H1 (cell line): ENCODE data around the gene ADARB2. TPM values are rescaled to one million over a fixed set of nuclear protein-coding genes. Genes with fewer than 3 reads are reported as not detected.
A peak's percentile ranks its signal among the peaks of the same experiment; 100 is the strongest.

Experiments
- CTCF ChIA-PET: fragments of 300-600 bp; sonication (Branson Sonifier 250); formaldehyde crosslinking; loops from one replicate; lab custom pipeline; 2021; ENCODE audit not compliant: partially characterized antibody; lab: Charles Lee
- POLR2A ChIA-PET: fragments of 300-600 bp; sonication (Branson Sonifier 250); formaldehyde crosslinking; loops from one replicate; lab custom pipeline; 2021; ENCODE audit warnings: inconsistent platforms; ENCODE audit not compliant: partially characterized antibody; lab: Charles Lee
- DNase-seq, 2 experiments: peaks; one replicate each; pipeline versions ENCODE4 v3.0.0 to v3.0.0-alpha.2; 2010 to 2022; ENCODE audit warnings: low spot score in 2 of 2, low read depth in 1 of 2, mixed read lengths in 1 of 2
- FAIRE-seq: peaks from 2 replicates; lab custom pipeline; 2011; peaks lifted over from hg19 to GRCh38; lab: Jason Lieb, UNC
- H2AFZ ChIP-seq: 2 replicates; pipeline ENCODE4 v1.8.1; 2012; ENCODE audit warnings: low read length, inconsistent platforms
- H2AK5ac ChIP-seq: 2 replicates; pipeline ENCODE4 v1.6.1; 2013; ENCODE audit warnings: low read depth, low read length
- H2BK120ac ChIP-seq: replicated peaks from 2 replicates; pipeline ENCODE3; 2013; ENCODE audit warnings: low read depth, low read length, inconsistent platforms
- H2BK12ac ChIP-seq: 2 replicates; pipeline ENCODE4 v1.6.1; 2013; ENCODE audit warnings: low read depth, low read length
- H2BK15ac ChIP-seq: 2 replicates; pipeline ENCODE4 v1.6.1; 2013; ENCODE audit warnings: low read length
- H2BK20ac ChIP-seq: 2 replicates; pipeline ENCODE4 v1.6.1; 2013; ENCODE audit warnings: low read length
- H2BK5ac ChIP-seq: 2 replicates; pipeline ENCODE4 v1.6.1; 2013; ENCODE audit warnings: low read depth, low read length
- H3K14ac ChIP-seq: 2 replicates; pipeline ENCODE4 v1.6.1; 2013; ENCODE audit warnings: inconsistent platforms; ENCODE audit not compliant: insufficient read length
- H3K18ac ChIP-seq: 2 replicates; pipeline ENCODE4 v1.6.1; 2013; ENCODE audit warnings: low read length; ENCODE audit errors: extremely low read depth
- H3K23ac ChIP-seq: 2 replicates; pipeline ENCODE4 v1.6.1; 2013; ENCODE audit warnings: inconsistent platforms; ENCODE audit not compliant: insufficient read length
- H3K23me2 ChIP-seq: 2 replicates; pipeline ENCODE4 v1.6.1; 2013; ENCODE audit warnings: low read depth, low read length
- H3K27ac ChIP-seq: 2 replicates; pipeline ENCODE4 v1.6.1; 2011; ENCODE audit warnings: low read depth, low read length, inconsistent platforms
- H3K27me3 ChIP-seq, 4 experiments: replicated peaks in 1 of 4; 1 replicate in 1 of 4; 2 replicates in 3 of 4; pipeline versions ENCODE4 v1.6.1 to v1.8.1; 2011 to 2013; ENCODE audit warnings: low read length in 3 of 4, mild to moderate bottlenecking in 3 of 4, inconsistent platforms in 2 of 4, mixed read lengths in 2 of 4, moderate library complexity in 1 of 4; ENCODE audit not compliant: control insufficient read depth in 3 of 4, insufficient read depth in 3 of 4; ENCODE audit errors: extremely low read depth in 1 of 4
- H3K36me3 ChIP-seq, 4 experiments: 2 replicates each; pipeline versions ENCODE4 v1.6.1 to v1.8.1; 2011 to 2013; ENCODE audit warnings: mild to moderate bottlenecking in 4 of 4, low read length in 3 of 4, moderate library complexity in 2 of 4, control low read depth in 1 of 4, inconsistent platforms in 1 of 4; ENCODE audit not compliant: insufficient read depth in 4 of 4, control insufficient read depth in 2 of 4
- H3K4ac ChIP-seq: replicated peaks from 2 replicates; pipeline ENCODE3; 2013; ENCODE audit warnings: low read length, low read depth, mixed read lengths, inconsistent platforms; ENCODE audit not compliant: insufficient read length
- H3K4me1 ChIP-seq, 4 experiments: replicated peaks in 1 of 4; 1 replicate in 1 of 4; 2 replicates in 3 of 4; pipeline versions ENCODE4 v1.6.1 to v1.8.1; 2011 to 2013; ENCODE audit warnings: low read length in 3 of 4, inconsistent platforms in 2 of 4, mixed read lengths in 1 of 4; ENCODE audit not compliant: insufficient read depth in 4 of 4, control insufficient read depth in 3 of 4
- H3K4me2 ChIP-seq, 2 experiments: 2 replicates each; pipeline versions ENCODE4 v1.6.1 to v1.8.1; 2011 to 2013; ENCODE audit warnings: low read depth in 2 of 2, low read length in 2 of 2, control low read depth in 1 of 2, inconsistent platforms in 1 of 2, mild to moderate bottlenecking in 1 of 2; ENCODE audit not compliant: insufficient read depth in 1 of 2
- H3K4me3 ChIP-seq, 4 experiments: fragments of 200-600, 300-600 bp in 1 of 4; sonication (generic), shearing (Covaris generic), sonication (Bioruptor Twin) in 1 of 4; 2 replicates each; pipeline versions ENCODE4 v1.5.1 to v1.8.1; 2011 to 2016; ENCODE audit warnings: low read length in 4 of 4, low read depth in 3 of 4, control low read depth in 2 of 4, inconsistent platforms in 2 of 4, mild to moderate bottlenecking in 2 of 4, mixed read lengths in 1 of 4, moderate library complexity in 1 of 4; ENCODE audit not compliant: insufficient read depth in 2 of 4; ENCODE audit errors: extremely low read depth in 1 of 4
- H3K56ac ChIP-seq: replicated peaks from 2 replicates; pipeline ENCODE3; 2013; ENCODE audit warnings: low read depth, mild to moderate bottlenecking, mixed read lengths, low read length, inconsistent platforms; ENCODE audit not compliant: insufficient read length
- H3K79me1 ChIP-seq: 2 replicates; pipeline ENCODE4 v1.6.1; 2013; ENCODE audit warnings: low read depth, low read length, control low read depth
- H3K79me2 ChIP-seq, 2 experiments: 2 replicates each; pipeline versions ENCODE4 v1.6.1 to v1.8.1; 2012 to 2013; ENCODE audit warnings: low read length in 2 of 2, mild to moderate bottlenecking in 2 of 2, inconsistent platforms in 1 of 2; ENCODE audit not compliant: insufficient read depth in 2 of 2, control insufficient read depth in 1 of 2
- H3K9ac ChIP-seq, 4 experiments: replicated peaks in 1 of 4; 1 replicate in 1 of 4; 2 replicates in 3 of 4; pipeline versions ENCODE4 v1.6.1 to v1.8.1; 2011 to 2013; ENCODE audit warnings: low read depth in 3 of 4, low read length in 3 of 4, control low read depth in 2 of 4, mild to moderate bottlenecking in 2 of 4, moderate library complexity in 2 of 4, inconsistent platforms in 1 of 4; ENCODE audit errors: extremely low read depth in 1 of 4
- H3K9me3 ChIP-seq, 2 experiments: 2 replicates each; pipeline versions ENCODE4 v1.6.1 to v1.8.1; 2012 to 2013; ENCODE audit warnings: mild to moderate bottlenecking in 2 of 2, moderate library complexity in 2 of 2, control low read depth in 1 of 2, inconsistent platforms in 1 of 2, low read depth in 1 of 2, low read length in 1 of 2, mixed read lengths in 1 of 2; ENCODE audit not compliant: insufficient read depth in 2 of 2
- H4K20me1 ChIP-seq, 2 experiments: replicated peaks in 1 of 2; 2 replicates each; pipeline versions ENCODE3 to v1.8.1; 2011 to 2013; ENCODE audit warnings: inconsistent platforms in 2 of 2, low read length in 2 of 2, mild to moderate bottlenecking in 1 of 2; ENCODE audit not compliant: insufficient read depth in 2 of 2, control insufficient read depth in 1 of 2
- H4K5ac ChIP-seq: 2 replicates; pipeline ENCODE4 v1.6.1; 2013; ENCODE audit warnings: low read length, low read depth, mixed read lengths, inconsistent platforms; ENCODE audit not compliant: insufficient read length
- H4K8ac ChIP-seq: 2 replicates; pipeline ENCODE4 v1.8.0; 2013; ENCODE audit warnings: mild to moderate bottlenecking, moderate library complexity, low read length, inconsistent platforms; ENCODE audit not compliant: insufficient read depth; ENCODE audit errors: extremely low read depth
- H4K91ac ChIP-seq: replicated peaks from 2 replicates; pipeline ENCODE3; 2013; ENCODE audit warnings: low read length, mixed read lengths, inconsistent platforms; ENCODE audit not compliant: insufficient read length
- CTBP2 ChIP-seq: IDR thresholded peaks from 2 replicates; pipeline ENCODE4 v1.7.0; 2011; ENCODE audit warnings: borderline replicate concordance, mild to moderate bottlenecking, moderate library complexity, mixed read lengths, low read length; ENCODE audit not compliant: insufficient read depth, insufficient read length
- E2F6 ChIP-seq: IDR thresholded peaks from 2 replicates; pipeline ENCODE4 v1.6.1; 2012; ENCODE audit warnings: inconsistent platforms
- JUN ChIP-seq: IDR thresholded peaks from 2 replicates; pipeline ENCODE4 v1.6.1; 2011; ENCODE audit warnings: low read depth, mild to moderate bottlenecking, improper control_type of control experiment, low read length
- POLR2AphosphoS5 ChIP-seq: IDR thresholded peaks from 2 replicates; pipeline ENCODE4 v1.6.1; 2011; ENCODE audit warnings: low read depth, low read length
- SIRT6 ChIP-seq: IDR thresholded peaks from one replicate; pipeline ENCODE4 v1.7.1; 2012; ENCODE audit warnings: low read length, inconsistent platforms
- SIX5 ChIP-seq: IDR thresholded peaks from 2 replicates; pipeline ENCODE4 v1.6.1; 2011; ENCODE audit warnings: mild to moderate bottlenecking, low read depth, low read length
- SP1 ChIP-seq: IDR thresholded peaks from 2 replicates; pipeline ENCODE4 v1.6.1; 2011; ENCODE audit warnings: low read depth, low read length
- WGBS, 2 experiments: shearing (Covaris generic) in 1 of 2; methylation state at CpG; one replicate each; pipeline versions ENCODE4 v1.1.6 to v1.1.7; 2013 to 2015; ENCODE audit warnings: low lambda C conversion rate in 2 of 2, mixed read lengths in 2 of 2, inconsistent platforms in 1 of 2, low coverage in 1 of 2, missing lambda C conversion rate in 1 of 2; ENCODE audit not compliant: insufficient replicate concordance in 2 of 2, insufficient coverage in 1 of 2, insufficient read length in 1 of 2; ENCODE audit errors: extremely low coverage in 1 of 2, missing lambda C conversion rate in 1 of 2; 5-methylcytosine and 5-hydroxymethylcytosine counted together
- polyA plus RNA-seq, 7 experiments: library from polyadenylated mRNA; depleted of rRNA in 3 of 7; stranded (reverse) in 5 of 7; unstranded in 2 of 7; fragments of >200 nt in 5 of 7; fragments of 200-250 nt in 2 of 7; gene quantifications; 1 replicate in 5 of 7; 2 replicates in 1 of 7; 4 replicates in 1 of 7; pipeline versions ENCODE4 v1.2.1 to v1.2.3, GENCODE V29; 2011 to 2013; ENCODE audit warnings: missing spikeins in 2 of 7, mixed read lengths in 2 of 7
- total RNA-seq: library from RNA; stranded (reverse); fragmentation: NEBNext Ultra II Directional; extraction: Animal tissue kit (Norgen Biotek cat#: 25700); gene quantifications from 2 replicates; pipeline ENCODE4 v1.2.1, GENCODE V29; 2021
- TF ChIP-seq, protein P1 (sequence below): IDR thresholded peaks from 2 replicates; pipeline ENCODE4 v1.6.1; 2012; ENCODE audit warnings: inconsistent platforms
- TF ChIP-seq, protein P2 (sequence below): IDR thresholded peaks from 2 replicates; pipeline ENCODE4 v1.6.1; 2011; ENCODE audit warnings: low read length, improper control_type of control experiment

The ADARB2 gene
- total and polyA plus RNA-seq, 2 of the 8 experiments (the other 6 are each of a cell fraction or from before 2014, with no cell fraction given): 2.2 to 2.8 TPM

GRCh38 chr10:1152386-1153250 is 584.7 kb downstream of the ADARB2 start:
- no peaks in the 10 kb centered on the region for H3K36me3 ChIP-seq
- no peak for FAIRE-seq

More at GRCh38 chr10:1152386-1153250, 584.7 kb downstream of the ADARB2 start:
- H3K79me1 ChIP-seq: no peaks in the 10 kb centered on the region
- ChIA-PET CTCF (interaction anchor here (1.1 to 1.3 kb wide), 3 partner anchors 20 to 32 kb away, joined by 3 to 4 read pairs (median 3); no protein-coding TSS in a partner anchor), POLR2A (interaction anchor here (1.2 kb wide), 1 partner anchor 42 kb away, joined by 3 read pairs; no protein-coding TSS in a partner anchor)
- H3K27ac ChIP-seq: no peak overlapping the region
- H4K8ac ChIP-seq: no peak overlapping the region; the same call in 1 of the 2 replicates
- H2BK120ac ChIP-seq: no peak overlapping the region
- no peak overlapping the region for H4K91ac ChIP-seq
- no peak overlapping the region for H3K9ac ChIP-seq
- no peak overlapping the region for H3K23ac ChIP-seq
- H3K27me3 ChIP-seq: peaks cover 0 to 2% (median 0%) of the 10 kb centered on the region in 4 experiments; a peak in 2 of 7 replicates
- H2BK5ac ChIP-seq: no peak overlapping the region
- no peak overlapping the region for H3K4me2 ChIP-seq
- H3K18ac ChIP-seq: no peak overlapping the region
- H3K9me3 ChIP-seq: no peaks in the 10 kb centered on the region
- no peak overlapping the region for H3K56ac ChIP-seq
- no peak overlapping the region for H2AK5ac ChIP-seq
- no peak overlapping the region for H4K5ac ChIP-seq
- TF ChIP-seq, protein P1, sequence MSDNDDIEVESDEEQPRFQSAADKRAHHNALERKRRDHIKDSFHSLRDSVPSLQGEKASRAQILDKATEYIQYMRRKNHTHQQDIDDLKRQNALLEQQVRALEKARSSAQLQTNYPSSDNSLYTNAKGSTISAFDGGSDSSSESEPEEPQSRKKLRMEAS: no peak
- no peak for TF ChIP-seq SIX5
- TF ChIP-seq CTBP2: no peak
- no peak for TF ChIP-seq SP1
- TF ChIP-seq JUN: no peak
- TF ChIP-seq, protein P2, sequence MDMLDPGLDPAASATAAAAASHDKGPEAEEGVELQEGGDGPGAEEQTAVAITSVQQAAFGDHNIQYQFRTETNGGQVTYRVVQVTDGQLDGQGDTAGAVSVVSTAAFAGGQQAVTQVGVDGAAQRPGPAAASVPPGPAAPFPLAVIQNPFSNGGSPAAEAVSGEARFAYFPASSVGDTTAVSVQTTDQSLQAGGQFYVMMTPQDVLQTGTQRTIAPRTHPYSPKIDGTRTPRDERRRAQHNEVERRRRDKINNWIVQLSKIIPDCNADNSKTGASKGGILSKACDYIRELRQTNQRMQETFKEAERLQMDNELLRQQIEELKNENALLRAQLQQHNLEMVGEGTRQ: no peak
- no peak for TF ChIP-seq E2F6
- no peak for TF ChIP-seq POLR2AphosphoS5
- TF ChIP-seq SIRT6: no peak
- no peaks in the 10 kb centered on the region for H3K23me2 ChIP-seq
- no peak overlapping the region for H2BK12ac ChIP-seq
- no peak overlapping the region for H2BK15ac ChIP-seq
- H4K20me1 ChIP-seq: peaks cover 0 to 4% of the 10 kb centered on the region in 2 experiments
- 93% methylated on average over 32 of the region's 32 CpGs; no CpG with 5 or more reads in 1 of the 2 experiments for whole genome bisulfite sequencing, 2 experiments
- H2AFZ ChIP-seq: no peak overlapping the region
- H3K4me1 ChIP-seq: no peaks in the 10 kb centered on the region; a peak in 1 of 7 replicates
- H3K4me3 ChIP-seq: no peak overlapping the region
- H3K79me2 ChIP-seq: no peaks in the 10 kb centered on the region
- no peak overlapping the region for H3K14ac ChIP-seq
- peak in 1 of 2 experiments; percentile 40 for DNase-seq
- no peak overlapping the region for H3K4ac ChIP-seq
- H2BK20ac ChIP-seq: no peak overlapping the region
